ENCODE results near the gene TBR1.

- TF ChIP-seq CTCF (IDR thresholded peaks at IDR 0.05) (no peak), POLR2A (IDR thresholded peaks at IDR 0.05) (no peak)
These were observed 5.6 kb downstream of the TBR1 start for GRCh38 chr2:161421686-161422085.

All from lower leg skin (tissue), 3 donors.